Stimulated activated CD8-positive, alpha-beta memory T cell treated with anti-CD3 and anti-CD28 coated beads, Interleukin-7, amount 100 ng/mL, for 4 hours (primary cell): ENCODE results near the gene SAMD11.

Experiments used
- DNase-seq, 2 donors: peaks; one replicate each; pipeline ENCODE4 v3.0.0-alpha.2; 2020; ENCODE audit warnings: low read depth in 2 of 2

Gene SAMD11

GRCh38 chr1:931380-932172 is 7.9 kb downstream of the SAMD11 start:
- DNase-seq = no peak

GRCh38 chr1:932173-932510 is 8.4 kb downstream of the SAMD11 start:
- DNase-seq = no peak

GRCh38 chr1:932776-933602 is 9.3 kb downstream of the SAMD11 start:
- DNase-seq = no peak

GRCh38 chr1:933603-933940 is 9.8 kb downstream of the SAMD11 start:
- DNase-seq = no peak

- DNase-seq = no peak
Measured at GRCh38 chr1:934991-935750, 11.4 kb downstream of the SAMD11 start.

GRCh38 chr1:935751-936231 is 12.1 kb downstream of the SAMD11 start:
- DNase-seq = no peak

- DNase-seq = no peak
Measured at GRCh38 chr1:936348-937264, 12.9 kb downstream of the SAMD11 start.

- DNase-seq = no peak
Measured at GRCh38 chr1:937521-937920, 13.8 kb downstream of the SAMD11 start.

GRCh38 chr1:938088-938683 is 14.5 kb downstream of the SAMD11 start:
- DNase-seq = no peak

GRCh38 chr1:938711-939489 is 15.2 kb downstream of the SAMD11 start:
- DNase-seq = no peak

- no peak for DNase-seq
Measured at GRCh38 chr1:939511-940106, 15.9 kb downstream of the SAMD11 start.

GRCh38 chr1:940107-941014 is 16.6 kb downstream of the SAMD11 start:
- no peak for DNase-seq

GRCh38 chr1:941015-941587 is 17.4 kb downstream of the SAMD11 start:
- DNase-seq = no peak

GRCh38 chr1:941588-942383 is 18.1 kb downstream of the SAMD11 start:
- no peak for DNase-seq

GRCh38 chr1:942411-942821 is 18.7 kb downstream of the SAMD11 start:
- no peak for DNase-seq

GRCh38 chr1:942864-943533 is 19.3 kb downstream of the SAMD11 start:
- DNase-seq = no peak
